Measurements from ENCODE around the gene RASSF8. TPM values are rescaled to one million over a fixed set of nuclear protein-coding genes. Genes with fewer than 3 reads are reported as not detected.

The RASSF8 gene
- total and polyA plus RNA-seq, 2 of the 8 experiments (the other 6 are each of a cell fraction or from before 2014, with no cell fraction given): 6.4 to 46.7 TPM

GRCh38 chr12:26034371-26035142 lies 76.1 kb downstream of the RASSF8 start (continued):
- TF ChIP-seq POLR2A (IDR thresholded peaks at IDR 0.05; ENCODE audit: control extremely low read depth in 1 of 2, low read depth in 2 of 2, low read length in 2 of 2) (no peak), CHD7 (IDR thresholded peaks at IDR 0.05; ENCODE audit: insufficient replicate concordance, low read length) (no peak), SP1 (IDR thresholded peaks at IDR 0.05; ENCODE audit: low read depth, low read length) (no peak), TAF1 (IDR thresholded peaks at IDR 0.05; ENCODE audit: low read depth, low read length) (no peak), SP4 (IDR thresholded peaks at IDR 0.05; ENCODE audit: low read length) (no peak), CBX5 (IDR thresholded peaks at IDR 0.05; ENCODE audit: low read depth, low read length) (no peak), SAP30 (IDR thresholded peaks at IDR 0.05; ENCODE audit: insufficient read depth, insufficient replicate concordance, low read length) (no peak)
